HG03175 (cell line): ENCODE measurements around the gene SLAIN2.

ENCODE experiments used
- ATAC-seq: cut with Tn5 transposase; IDR thresholded peaks from one replicate; pipeline ENCODE4 v1.9.1; 2021; ENCODE audit warnings: mild to moderate bottlenecking, moderate library complexity; ENCODE audit not compliant: unreplicated experiment

SLAIN2 gene

DNA sequence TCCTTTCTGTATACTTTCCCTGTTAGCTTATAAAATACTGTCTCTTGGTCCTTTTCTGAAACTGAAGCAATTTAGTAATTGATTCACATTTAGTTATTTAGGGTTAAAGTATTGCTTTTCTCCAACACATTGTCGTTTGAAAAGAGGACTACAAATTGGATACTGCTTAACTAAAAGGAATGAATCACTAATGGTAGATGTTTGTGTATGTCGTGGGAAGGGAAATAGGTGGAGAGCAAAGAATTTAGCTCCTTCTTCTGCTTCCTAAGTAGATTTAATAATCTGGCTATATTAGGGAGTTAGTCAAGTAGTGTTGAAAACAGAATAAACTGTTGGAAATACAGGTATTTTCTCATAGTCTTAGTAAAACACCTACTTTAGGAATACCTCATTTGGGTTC, 27.9 kb downstream of the SLAIN2 start:
- ATAC-seq, result no peak

DNA sequence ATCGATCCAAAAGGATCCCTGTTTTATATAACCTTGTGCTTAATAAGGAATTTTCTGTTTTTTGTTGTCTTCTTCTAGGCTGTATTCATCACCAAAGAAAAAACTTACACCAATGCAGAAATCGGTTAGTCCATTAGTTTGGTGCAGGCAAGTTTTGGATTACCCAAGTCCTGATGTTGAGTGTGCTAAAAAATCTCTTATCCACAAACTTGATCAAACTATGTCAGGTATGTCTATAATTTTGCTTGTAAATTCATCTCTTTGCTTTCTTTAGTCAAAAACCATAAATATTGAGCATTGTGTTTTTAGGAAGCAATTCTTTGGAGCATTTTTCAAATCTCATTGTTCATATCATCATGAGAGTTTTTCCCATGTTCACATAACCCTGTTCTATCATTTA, 28.4 kb downstream of the SLAIN2 start:
- no peak for ATAC-seq

DNA sequence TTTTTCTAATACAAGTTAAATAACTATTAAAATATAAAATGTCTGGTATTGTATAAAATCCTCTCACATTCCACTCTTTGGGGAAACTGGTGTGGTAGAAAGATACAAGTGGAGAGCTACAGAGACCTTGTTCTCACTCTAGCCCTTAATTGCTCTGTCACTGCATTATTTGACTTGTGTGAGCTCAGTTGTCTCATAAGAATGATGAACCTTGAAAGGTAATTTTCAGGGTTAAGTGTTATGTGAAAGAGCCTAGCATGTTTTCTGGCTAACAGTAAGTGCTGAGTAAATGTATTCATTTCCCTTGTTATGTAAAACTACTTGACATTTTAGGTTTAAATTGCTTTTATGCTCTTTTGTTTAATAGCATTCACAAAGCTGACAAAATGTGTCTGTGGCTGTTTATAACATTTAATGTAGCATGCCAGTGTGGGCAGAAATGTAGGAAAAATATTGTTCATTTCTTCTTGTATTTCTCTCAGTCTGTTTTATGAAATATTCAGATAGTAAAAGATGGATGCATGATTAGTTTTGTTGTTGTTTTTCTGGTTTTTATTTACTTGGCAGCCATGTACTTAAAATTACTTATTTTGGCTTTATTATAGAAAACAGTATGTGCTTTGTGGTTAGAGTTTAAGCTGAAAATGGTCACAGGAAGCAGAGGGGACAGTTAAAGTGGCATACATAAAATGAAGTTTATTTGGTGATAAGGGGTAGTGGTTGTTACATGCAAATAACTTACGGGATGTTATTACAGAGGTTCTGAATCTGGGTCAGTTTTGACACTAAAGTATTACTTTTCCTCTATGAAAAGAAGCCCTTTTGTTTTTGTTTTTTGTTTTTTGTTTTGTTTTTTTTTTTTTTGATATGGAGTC, 29.2 kb downstream of the SLAIN2 start:
- no peak for ATAC-seq

DNA sequence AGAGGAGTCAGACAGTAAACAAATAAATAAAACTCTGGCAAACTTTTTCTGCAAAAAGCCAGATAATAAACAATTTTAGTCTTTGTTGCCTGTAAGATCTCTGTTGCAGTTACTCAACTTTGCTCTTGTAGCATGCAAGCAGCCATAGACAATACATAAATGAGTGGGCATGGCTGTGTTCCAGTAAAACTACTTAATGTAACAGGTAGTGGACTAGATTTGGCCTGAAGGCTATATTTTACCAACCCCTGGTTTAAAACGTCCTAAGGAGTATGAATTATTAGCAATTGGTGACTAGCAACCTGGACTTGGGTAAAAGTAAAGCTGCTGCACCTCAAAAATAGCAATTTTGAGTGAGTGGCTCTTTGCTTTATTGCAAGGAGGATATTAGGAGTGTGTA, 30.9 kb downstream of the SLAIN2 start:
- ATAC-seq, result no peak

DNA sequence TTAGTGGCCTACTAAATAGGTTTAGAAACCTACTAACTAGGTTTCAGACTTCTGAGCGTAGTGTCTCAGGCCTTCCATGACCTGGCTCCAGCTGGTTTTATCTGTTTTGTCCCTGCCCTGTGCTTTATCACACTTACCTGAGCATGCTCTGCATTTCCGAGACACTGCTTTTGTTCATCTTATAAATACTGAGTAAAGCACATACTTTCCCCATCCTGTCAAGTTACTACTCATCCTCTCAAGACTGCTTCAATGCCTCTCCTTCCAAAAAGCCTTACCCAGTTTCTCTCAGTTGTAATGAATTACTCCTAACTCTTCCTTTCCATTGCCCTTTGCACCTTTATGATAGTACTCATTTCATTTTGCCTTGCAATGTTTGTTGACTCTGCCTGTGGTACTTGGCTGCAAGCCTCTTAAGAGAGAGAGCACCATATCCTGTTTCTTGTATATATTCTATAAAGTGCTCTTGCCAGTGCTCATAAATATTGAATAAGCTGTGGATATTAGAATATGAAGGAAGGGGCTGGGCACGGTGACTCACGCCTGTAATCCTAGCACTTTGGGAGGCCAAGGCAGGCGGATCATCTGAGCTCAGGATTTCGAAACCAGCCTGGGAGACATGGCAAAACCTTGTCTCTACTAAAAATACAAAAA, 34.4 kb downstream of the SLAIN2 start:
- ATAC-seq, result no peak

DNA sequence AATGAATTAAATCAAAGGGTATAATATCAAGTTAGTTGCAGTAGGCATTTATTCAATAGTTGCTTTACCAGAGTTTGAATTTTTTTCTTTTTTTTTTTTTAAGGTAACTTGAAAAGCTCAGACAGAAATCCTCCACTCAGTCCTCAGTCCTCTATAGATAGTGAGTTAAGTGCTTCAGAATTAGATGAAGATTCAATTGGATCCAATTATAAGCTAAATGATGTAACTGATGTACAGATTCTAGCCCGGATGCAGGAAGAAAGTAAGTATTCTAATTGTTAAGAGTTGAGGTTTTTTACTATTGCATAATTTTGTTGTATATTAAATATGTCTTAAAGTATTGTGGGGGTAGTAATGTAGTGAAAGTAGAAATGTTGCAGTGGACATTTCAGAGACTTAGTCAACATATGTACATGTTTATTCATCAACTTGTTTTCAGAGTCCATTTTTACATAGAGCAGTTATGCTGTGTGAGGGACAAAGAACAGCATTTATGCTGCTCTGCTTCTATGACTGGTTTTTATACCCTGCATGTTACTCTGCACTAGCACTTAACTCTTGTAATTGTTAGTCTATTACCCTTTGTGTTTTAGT, 38.4 kb downstream of the SLAIN2 start:
- no peak for ATAC-seq

DNA sequence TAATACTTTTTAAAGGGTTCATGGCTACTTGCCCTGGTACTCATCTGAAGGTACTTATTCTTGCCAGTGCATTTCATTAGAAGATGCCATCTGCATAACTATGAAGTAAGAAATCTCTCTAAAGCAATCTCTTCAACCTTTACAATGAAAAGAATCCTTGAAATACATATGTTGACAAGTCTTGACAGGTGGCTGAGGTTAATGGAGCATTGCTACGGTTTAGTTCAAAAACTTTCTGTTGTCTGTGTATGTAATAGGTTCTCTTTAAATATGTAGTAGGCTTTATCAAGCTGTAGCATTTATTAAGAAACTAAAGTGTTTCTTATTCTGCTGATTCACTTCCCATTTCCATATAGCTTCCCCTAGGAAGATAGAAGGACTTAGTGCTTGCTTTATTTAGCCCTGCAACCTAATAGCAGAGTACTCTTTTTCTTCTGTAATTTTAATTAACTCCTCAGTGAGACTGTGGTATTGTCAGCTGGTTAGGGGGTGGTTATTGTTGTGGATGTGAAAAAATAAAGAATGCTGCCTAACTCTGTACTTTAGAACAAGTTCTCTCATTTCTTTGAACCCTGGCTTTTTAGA, 39.3 kb downstream of the SLAIN2 start:
- ATAC-seq, result no peak

DNA sequence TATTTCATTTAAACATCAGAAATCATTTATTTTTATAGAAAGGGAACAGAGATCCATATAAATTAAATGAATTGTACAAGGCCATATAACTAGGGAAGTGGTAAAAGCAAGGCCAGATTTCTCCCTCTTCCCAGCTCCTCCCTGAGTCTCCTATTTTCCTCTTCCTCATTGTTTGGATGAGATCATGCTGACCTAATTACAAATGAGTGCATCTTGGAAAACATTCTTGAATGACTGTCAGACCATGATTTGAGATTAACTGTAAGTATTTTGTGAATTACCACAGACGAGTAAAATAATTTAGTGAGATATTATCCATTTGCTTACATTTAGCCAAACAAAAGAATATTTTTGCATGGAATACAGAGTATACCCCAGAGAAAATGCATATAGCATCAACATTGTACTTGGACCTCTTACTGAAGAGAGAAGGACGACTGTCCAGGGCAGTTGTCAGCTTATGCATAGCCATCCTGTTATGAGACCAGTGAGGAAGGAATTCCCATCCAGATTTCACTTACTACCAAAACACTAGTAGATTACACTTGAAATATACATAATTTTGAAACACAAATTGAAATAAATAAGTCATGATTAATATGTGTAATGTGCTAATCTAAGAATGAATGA, 47.3 kb downstream of the SLAIN2 start:
- no peak for ATAC-seq

DNA sequence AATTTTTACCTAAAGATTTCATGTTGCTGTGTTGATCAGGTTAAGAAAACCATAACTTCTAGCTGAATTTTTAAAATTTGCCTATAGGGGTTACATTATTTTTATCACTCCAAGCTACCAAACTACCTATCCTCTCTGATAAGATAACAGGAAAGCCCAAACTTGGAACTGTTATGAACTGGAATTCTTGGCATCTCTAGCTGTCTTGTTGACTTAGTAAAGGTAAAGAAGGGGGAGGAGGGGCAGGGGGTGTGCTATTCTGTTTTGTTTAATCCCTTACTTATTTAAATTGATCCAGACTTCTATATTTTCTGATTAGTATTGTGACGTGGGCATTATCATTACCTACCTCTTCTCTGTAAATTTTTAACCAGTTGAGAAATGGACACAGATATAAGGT, 54.7 kb downstream of the SLAIN2 start:
- ATAC-seq, result no peak

DNA sequence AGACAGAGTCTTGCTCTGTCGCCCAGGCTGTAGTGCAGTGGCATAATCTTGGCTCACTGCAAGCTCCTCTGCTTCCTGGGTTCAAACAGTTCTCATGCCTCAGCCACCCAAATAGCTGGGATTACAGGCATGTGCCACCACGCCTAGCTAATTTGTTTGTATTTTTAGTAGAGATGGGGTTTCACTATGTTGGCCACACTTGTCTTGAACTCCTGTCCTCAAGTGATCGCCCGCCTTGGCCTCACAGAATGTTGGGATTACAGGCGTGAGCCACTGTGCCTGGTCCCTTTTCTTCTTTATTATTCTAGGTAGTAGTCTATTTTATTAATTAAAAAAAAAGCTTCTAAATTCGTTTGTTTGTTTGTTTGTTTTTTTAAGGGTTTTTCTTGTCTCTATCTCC, 59.1 kb downstream of the SLAIN2 start:
- ATAC-seq, result no peak

DNA sequence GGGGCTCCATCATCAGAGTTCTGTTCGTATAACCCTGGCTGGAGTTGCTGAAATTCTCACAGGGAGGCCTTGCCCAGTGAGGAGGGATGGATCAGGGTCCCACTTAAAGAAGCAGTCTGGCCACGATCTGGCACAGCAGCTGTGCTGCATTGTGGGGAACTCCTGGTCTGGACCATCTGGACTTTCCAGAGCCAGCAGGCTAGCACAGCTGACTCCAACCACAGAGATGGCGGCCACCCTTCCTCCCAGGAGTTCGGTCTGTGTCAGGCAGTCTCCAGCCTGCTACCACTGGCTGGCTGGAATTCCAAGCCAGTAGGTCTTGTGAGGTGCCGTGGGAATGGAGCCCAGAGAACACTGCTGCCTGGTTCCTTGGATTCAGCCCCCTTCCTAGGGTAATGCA, 62.0 kb downstream of the SLAIN2 start:
- ATAC-seq, result no peak

DNA sequence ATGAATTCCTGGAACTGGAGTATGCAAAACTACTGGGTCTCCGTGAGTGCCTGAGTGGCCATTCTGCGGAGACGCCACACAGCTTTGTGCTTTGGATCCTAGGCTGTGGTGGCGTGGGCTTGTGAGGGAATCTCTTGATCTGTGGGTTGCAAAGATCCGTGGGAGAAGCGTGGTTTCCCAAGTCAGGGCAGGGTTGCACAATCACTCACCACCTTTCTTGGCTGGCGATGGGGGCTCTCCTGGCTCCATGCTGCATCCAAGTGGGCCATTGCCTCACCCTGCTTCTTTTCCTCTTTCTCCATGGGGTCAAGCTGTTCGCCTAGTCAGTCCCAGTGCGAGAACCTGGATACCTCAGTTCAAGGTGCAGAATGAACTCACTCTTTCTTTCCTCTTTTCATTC, 62.5 kb downstream of the SLAIN2 start:
- no peak for ATAC-seq

DNA sequence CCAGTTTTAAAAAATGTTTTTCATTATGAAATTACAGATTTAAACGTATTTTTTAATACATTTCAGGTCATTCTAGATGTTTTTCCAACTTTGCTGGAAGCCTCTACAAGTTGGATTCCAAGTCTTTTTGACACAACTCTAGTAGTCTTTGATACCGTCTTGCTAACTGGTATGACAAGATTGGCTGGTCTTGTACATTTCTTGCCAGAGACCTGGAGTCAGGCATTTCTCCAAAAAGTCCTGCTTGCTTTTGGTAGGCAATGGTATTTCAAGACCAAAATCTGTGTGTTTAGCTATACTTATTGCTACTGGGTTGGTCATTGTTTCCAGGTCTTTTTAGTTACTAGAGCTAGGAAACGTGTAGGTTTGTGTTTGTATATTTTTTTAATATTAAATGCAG, 64.6 kb downstream of the SLAIN2 start:
- no peak for ATAC-seq

DNA sequence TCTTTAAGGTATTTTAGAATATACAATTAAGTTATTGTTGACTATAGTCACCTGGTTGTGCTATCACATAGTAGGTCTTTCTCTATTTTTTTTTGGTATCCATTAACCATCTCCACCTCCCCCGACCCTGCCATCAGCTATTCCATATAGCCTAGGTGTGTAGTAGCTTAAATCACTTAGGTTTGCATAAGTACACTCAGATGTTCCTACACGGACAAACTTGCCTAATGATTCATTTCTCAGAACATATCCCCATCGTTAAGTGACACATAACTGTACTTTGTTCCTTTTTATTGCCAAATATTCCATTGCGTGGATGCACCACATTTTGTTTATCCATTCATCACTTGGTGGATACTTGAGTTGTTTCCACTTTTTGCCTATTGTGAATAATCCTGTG, 67.9 kb downstream of the SLAIN2 start:
- no peak for ATAC-seq

DNA sequence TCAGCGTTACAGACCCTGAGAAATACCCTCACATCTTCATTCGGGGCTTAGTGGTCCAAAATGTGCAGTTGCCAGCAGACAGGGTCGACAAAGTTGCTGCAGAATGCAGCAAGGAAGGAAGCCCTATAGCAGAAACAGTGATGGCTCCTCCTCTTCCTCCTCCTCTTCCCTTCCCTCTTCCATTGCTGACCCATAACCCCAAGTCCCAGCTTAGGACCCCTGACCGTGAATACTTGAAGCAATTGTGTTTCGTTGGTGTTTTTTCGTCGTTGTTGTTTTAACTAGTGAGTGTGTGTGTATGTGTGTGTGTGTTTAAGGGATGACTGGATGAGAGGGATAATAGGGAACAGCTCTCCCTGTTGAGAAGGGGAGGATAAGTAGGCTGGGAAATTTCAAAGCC, 69.5 kb downstream of the SLAIN2 start:
- no peak for ATAC-seq

DNA sequence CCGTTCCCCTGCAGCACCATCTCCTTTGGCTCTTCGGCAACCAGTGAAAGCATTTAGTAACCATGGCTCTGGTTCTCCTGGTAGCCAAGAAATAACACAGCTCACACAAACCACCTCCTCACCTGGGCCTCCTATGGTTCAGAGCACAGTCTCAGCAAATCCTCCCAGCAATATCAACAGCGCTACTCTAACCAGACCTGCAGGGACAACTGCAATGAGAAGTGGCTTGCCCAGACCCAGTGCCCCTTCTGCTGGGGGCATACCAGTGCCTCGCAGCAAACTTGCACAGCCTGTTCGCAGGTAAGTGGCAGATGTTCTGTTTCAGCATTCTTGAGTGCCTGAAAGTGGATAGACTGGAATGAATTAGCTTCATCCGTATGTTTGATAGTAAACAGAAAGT, 78.8 kb downstream of the SLAIN2 start:
- ATAC-seq, result no peak

DNA sequence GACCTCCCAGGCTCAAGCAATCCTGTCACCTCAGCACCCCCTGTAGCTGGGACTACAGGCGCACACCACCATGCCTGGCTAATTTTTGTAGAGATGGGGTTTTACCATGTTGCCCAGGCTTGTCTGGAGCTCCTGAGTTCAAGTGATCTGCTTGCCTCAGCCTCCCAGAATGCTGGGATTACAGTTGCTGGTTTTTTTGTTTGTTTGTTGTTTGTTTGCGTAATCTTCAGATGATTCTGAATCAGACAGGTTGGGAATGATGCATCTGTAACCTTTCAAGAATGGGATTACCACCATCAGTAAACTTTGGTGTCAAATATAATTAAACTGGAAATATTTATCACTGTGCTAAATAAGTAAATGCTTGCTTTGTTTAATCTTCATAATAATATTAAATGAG, 79.8 kb downstream of the SLAIN2 start:
- ATAC-seq, result no peak

DNA sequence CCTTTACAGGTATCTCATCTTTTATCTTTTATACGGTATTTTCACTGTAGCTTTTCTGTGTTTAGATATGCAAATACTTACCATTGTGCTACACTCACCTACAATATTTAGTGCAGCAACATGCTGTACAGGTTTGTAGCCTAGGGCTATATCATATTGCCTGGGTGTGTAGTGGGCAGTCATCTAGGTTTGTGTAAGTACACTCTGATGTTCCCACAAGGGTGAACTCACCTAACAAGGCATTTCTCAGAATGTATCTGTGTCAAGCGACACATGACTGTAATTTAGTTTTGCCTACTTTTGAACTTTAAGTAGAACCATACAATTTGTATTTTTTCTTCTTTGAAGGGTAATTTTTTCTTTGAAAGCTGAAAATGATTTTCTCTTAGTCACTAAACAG, 87.6 kb downstream of the SLAIN2 start:
- no peak for ATAC-seq

DNA sequence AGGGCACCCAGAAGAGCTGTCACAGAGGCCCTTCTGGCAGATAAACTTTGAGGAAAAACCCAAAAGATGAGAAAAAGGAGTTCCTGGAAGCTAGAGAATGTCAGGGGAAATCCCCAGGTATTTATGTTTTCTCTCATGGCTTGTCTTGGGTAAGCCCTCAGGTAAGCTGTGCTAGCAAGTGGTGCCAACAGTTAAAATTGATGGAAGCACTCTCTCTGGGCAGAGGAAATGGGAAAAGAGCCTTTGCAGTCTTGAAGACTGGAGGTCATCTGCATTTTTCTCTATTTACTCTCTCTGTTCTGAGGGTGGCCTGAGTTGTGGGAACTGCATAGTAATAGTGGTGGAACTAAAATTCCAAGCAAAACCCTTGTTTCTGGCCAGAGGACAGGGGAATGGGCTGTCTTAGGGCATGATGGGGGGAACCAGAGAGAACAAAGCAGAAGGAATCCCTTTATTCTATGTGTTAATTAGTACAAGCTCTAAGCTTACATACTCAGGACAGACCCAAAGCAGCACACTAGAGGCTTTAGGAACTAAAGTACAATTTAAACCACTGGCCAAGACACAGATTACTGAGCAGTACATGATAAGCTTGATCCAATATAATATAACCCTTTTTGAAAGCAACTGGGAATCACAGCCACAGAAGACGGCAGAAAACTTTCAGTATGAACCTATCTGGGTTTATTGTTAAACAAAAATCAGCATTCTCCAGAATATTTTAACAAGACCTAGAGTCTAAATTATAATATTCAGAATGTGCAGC, 88.6 kb downstream of the SLAIN2 start:
- ATAC-seq, result no peak

DNA sequence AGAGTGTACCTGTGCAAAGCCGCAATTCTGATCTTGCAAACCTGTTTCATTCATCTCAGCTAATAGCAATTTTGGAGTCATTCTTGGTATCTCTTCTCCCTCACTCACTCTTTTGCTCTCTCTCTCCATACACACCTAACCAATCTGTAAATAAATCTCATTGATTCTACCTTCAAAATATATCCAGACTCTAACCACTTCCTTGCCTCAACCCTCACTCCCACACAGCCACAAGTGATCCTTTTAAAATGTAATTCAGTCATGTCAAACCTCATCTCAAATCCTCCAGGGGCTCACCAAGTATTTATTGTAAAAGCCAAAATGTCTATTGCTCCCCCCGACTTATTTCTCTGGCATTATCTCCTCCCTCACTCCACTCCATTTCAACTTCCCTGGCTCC, 90.1 kb downstream of the SLAIN2 start:
- no peak for ATAC-seq

DNA sequence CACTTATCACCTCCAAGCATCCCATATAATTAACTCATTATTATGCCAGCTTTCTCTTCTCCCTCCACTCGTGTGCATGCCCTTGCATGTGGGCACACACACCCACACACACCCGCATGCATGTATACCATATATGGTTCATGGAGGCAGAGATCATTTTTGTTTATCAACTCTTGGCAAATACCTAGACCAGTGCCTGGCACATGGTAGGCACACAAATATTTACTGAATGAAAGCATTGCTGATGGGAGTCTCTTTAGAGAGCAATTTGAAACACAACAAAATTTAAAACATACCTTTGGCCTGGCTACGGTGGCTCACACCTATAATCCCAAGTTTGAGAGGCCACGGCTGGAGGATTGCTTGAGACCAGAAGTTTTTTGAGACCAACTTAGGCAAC, 90.7 kb downstream of the SLAIN2 start:
- ATAC-seq, result no peak
